AG08396 (cell line): ENCODE data around the gene ERN1.

Experiments
- DNase-seq: peaks from one replicate; pipeline ENCODE4 v3.0.0; 2012; ENCODE audit warnings: low spot score, mixed read lengths

ERN1 gene

DNA sequence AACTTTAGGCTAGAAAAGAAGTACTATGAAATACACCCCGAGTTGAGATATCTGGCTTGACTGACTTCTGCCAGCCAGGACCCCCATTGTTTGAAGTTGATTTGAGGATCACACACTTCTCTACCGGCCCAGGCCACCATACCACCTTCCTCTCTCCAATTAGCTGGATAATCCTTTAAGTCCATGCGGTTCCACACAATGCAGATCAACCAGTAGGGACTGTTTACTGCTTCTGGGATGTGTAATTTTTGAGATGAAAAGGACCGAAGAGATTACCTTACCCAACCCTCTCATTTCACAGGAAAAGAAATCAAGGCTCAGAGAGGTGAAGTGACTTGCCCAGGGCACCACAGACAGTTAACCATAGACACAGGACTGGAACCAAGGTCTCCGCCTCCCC is 20.5 kb downstream of the ERN1 start:
- no peak for DNase-seq

DNA sequence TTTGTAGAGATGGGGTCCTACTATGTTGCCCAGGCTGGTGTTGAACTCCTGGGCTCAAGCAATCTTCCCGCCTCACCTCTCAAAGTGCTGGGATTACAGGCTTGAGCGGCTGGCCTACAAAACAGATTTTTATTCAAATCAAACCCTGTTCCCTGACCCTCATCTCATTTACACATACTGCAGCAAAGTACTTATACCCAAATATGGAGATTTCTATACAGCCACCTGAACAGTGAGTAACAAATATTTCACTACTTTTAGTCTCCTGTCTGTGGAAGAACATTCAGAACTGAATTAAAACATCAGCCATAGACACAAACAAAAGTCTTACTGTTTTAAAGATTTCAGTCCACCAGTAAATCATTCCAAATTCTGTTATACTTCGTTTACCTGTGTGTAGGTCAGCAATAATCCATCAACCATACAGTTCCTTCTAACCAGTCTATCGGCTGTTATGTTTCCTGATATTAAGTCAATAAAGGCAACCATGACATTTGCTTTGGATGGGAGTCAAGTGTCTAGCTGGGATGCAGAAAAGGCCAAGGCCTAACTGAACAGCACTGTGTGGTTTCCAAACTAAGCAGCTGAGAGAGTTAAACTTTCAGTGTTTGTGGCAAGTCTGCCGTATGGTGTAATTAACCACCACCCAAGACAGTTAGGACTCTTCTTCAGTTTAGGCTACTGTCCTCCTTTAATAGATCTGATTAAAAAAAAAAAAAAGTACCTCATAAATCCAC is 22.3 kb downstream of the ERN1 start:
- DNase-seq, result no peak

DNA sequence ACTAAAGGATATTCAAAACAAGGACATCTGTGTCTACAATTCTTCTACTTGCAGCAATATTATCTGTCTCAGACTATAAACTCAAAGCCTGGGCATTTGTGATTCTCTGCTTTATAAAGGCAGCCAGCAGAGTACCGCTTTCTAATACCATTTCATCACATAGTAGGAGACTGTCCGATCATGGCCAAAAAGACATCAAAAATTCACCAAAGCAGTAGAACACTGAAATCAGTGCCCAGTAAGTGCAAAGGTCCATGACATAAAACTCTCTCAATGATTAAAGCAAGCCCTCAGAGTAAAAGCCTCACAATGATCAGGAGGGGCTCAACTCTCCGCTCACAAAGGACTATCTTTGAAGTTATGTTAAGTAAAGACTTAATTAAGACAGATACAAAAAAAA is 23.0 kb downstream of the ERN1 start:
- DNase-seq, result no peak

DNA sequence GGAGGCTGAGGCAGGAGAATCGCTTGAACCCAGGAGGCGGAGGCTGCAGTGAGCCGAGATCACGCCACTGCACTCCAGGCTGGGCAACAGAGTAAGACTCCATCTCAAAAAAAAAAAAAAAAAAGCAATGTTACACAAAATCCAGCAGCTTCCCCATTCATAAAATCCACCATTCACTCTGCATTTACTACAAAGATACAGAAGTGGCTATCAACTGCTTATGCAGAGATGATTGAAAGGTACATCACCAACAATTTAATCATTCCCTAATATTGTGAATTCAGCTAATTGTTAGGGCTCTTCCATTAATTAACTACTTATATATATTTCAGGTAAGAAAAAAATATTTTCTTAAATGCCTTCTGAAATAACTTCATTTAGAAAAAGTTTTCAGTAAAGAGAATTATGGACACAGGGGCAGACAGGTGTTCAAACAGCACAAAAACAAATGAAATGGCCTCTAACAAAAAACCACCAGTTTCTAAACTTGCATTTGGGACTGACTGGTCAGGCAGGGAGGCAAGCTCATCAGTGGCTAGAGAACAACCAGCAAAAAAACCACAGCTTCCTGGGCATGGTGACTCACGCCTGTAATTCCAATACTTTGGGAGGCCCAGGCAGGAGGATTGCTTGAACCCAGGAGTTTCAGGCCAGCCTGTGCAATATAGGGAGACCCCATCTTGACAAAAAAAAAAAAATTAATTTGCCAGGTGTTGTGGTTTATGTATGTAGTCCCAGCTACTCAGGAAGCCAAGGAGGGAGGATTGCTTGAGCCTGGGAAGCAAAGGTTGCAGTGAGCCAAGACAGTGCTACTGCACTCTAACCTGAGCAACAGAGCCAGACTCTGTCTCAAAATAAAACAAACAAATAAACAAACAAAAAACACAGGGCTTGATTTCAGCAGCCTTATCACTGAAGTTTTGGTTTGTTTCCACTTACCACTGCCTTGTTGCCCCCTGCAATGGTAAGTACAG is 26.3 kb downstream of the ERN1 start:
- DNase-seq, result no peak

DNA sequence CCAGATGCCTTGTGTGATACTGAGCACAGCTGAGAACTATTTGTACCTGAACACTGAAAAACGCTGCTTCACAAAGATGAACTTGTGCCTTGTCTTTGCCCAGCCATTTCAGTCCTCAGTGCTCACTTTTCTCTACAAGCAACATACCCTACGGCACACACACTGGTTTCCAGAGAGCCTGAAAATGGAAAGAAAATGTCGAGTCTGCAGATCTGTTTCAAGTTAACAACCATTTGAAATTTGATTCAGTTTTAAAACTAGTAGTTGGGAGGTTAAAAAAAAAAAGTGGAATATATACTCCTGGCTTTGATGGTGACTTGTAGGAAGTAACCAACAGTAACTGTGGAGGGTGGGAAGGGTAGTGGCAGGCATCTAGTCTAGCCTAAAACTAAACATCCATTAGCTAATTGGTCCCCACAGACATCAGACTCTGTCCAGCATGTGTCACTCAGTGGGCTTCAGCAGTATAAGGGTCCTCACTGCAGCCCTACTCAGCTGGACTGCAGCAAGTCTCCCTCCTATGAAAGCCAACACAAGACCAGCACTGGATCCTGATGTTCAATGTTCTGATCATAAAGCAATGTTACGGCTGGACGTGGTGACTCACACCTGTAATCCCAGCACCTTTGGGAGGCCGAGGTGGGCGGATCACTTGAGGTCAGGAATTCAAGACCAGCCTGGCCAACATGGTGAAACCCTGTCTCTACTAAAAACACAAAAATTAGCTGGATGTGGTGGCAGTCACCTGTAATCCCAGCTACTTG is 27.1 kb downstream of the ERN1 start:
- no peak for DNase-seq

DNA sequence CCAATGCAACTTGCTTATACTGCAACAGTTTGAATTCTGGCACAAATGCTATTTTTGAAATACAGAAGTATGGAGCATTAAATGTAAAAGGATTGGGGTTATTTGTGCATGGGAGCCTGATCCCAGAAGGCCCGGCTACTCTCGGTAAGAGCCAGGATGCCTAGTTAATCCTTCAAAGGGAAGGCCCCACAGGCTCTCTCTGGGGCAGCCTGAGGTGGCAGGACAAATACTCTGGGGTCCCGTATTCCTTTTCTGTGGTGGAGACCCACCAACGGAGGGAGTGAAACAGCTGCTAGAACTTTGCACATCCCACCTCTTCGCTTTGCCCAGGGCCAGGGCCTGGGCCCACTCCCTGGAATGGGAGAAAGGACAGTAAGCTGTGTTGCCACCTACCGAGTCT is 30.4 kb downstream of the ERN1 start:
- DNase-seq, result no peak

DNA sequence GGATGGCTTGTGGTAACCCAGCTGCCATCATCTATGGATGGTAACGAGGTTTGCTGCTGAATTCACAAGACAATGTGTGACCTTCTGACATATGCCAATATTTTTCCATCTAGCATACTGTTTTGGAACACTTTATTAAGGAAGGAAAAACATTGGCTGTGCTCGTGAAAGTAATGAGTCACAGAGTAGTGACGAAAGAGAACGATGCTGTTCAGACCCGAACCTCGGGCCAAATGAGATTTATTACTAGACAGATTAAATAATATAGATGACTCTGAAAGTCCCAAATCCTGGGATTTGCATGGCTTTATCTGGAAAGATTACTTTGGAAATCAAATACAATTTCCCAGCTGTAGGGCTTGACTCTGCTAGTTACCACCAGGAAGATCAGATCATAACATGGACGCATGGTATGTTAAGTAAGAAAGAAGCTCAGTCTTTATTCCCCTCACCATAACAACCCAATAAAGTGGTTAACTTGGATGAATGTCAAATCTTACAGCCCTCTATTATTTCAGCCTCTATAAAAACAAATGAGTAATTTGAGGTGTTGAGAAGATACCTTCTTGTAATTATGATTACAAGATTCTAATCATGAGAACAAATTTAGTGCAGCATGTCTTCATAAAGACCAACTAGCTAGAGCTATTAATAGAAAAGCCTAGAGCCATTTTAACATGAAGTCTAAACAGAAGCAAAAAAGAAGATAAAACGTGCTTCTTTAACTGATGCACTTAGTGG is 32.6 kb downstream of the ERN1 start:
- no peak for DNase-seq

DNA sequence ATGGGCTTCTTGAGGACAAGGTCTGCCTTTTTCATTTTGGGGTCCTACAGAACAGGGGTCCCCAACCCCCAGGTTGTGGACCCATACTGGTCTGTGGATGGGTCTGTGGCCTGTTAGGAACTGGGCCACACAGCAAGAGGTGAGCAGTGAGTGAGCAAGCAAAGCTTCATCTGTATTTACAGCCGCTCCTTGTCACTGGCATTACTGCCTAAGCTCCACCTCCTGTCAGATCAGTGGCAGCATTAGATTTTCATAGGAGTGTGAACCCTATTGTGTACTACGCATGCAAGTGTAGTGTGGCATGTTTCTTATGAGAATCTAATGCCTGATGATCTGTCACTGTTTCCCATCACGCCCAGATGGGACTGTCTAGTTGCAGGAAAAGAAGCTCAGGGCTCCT is 33.9 kb downstream of the ERN1 start:
- DNase-seq, result no peak

DNA sequence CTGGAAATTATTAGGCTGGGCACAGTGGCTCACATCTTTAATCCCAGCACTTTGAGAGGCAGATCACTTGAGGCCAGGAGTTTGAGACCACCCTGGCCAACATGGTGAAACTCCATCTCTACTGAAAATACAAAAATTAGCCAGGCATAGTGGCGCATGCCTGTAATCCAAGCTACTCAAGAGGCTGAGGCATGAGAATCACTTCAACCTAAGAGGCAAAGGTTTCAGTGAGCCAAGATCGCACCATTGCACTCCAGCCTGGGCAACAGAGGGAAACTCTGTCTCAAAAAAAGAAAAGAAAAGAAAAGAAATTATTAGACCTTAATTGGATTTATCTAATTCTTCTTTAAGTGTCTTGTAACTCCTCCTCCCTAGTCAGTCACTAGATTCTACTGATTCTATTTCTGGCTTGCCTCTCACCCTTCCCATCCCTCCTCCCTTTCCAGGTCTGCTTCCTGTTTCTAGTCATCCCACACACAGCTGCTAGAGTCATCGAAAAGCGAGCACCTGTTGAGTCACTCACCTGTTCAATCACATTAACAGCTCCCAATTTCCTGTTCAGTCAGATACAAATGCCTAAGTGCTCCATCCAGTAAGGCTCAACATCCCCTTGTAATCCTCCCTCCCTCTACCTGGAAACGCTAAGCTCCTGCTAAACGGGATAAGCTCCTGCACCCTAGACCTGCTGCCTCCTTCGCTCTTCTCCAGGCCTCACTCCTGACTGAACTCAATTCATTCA is 34.6 kb downstream of the ERN1 start:
- no peak for DNase-seq

DNA sequence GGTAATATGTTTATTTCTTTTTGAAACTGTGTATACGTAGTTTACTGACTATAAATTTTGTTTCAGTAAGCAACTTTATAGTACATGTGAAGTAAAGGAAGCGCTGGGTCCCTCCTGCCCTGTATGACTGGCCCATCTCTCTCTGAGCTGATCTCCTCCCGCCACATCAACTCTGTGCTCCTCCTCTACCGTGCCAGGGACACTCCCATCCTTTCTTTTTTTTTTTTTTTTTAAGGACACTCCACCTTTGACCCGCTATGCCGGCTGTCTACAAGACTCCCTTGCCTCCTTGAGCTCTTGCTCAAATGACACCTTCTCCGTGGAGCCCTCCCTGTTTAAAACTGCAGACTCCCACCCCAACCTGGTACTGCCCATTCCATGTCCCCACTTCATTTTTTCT is 35.5 kb downstream of the ERN1 start:
- DNase-seq, result no peak

DNA sequence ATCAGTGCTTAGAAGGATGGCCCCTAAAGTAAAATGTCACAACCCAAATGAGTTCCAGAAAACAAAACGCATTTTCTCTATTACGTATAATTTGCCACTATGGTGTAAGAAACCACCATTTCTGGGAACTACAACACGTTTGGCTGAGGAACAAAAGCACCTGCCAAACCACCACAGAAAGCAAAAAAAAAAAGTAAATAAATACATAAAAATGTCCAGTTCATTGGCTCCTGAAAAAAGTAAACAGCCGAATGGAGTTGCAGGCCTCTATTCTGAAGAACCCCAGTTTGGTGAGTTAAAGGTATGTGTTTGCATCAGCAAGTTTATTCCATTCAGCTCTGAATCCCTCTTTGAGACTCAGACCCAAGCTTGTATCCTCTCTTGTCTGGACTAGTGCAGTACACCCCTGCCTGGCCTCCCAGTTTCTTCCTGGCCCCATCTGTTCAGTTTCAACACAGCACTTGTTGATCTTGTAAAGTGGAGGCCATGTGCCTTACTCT is 36.9 kb downstream of the ERN1 start:
- DNase-seq, result no peak

DNA sequence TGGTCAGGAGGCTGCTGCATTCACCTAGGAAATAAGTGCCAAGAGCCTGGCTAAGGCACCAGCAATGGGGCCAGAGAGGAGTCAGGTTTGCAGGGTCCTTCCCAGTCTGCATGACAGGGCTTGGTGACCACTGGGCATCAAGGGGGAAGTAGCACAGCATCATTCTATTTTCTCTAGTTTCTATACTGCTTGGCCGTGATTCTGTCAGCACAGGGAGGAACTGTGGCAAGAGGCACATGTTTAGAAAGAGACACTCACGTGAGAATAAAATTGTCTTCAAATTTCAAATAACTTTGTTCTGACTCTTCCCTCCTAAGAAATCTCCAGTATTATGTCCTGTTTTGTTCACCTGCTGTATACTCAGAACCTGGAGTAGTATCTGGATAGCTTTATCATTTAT is 37.8 kb downstream of the ERN1 start:
- DNase-seq, result no peak

DNA sequence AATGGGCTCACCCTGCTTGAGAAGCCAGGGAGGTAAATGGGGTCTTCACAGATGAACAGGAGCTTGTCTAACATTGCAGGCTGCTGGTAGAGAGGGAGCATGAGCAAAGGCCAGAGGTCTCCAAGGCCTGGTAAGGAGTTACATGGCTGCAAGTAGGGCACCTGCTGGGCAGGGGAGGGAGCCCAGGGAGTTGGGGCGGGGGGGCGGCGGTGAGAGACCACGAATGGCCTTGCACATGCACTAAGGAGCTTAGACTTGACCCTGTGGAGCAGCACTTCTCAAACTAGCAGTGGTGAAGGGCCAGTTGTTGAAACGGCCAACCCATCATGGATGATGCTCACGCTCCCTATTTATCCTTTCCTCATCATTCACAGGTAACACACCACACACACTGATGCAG is 38.4 kb downstream of the ERN1 start:
- DNase-seq, result no peak

DNA sequence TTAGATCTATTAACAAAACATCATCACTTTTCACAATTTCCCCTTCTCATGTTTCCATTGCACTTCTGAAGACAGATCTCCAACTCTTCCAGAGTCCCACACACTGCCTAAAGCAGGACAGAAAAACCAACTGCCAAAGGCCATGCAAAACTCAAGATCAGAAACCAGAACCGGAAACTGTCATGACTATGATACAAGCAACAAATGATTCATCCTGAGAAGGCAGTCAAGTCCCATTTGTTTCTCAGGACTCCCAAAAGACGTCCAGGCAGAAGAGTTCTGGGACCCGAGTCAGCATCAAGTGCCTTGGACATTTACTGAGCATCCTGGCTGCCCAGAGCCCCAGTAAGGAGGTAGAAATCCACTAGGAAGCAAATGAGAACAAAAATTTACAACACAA is 38.8 kb downstream of the ERN1 start:
- DNase-seq, result no peak

DNA sequence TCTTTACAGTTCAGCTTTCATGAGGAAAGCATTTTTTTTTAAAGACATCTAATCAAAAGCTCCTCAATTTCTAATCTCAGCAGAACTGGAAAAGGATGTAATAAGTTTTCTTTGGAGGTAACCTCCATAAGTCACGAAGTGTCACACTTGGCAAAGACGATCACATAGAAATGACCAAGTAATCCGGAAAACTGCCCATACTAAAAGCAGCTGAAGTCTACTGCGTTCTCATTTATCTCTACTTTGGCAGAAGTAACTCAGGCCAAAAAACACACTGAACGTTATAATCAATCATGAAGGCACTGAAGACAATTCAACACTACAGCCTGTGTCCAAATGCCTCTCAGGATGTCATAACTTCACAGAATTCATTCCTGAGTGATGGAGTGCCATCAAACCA is 39.8 kb downstream of the ERN1 start:
- DNase-seq, result no peak

DNA sequence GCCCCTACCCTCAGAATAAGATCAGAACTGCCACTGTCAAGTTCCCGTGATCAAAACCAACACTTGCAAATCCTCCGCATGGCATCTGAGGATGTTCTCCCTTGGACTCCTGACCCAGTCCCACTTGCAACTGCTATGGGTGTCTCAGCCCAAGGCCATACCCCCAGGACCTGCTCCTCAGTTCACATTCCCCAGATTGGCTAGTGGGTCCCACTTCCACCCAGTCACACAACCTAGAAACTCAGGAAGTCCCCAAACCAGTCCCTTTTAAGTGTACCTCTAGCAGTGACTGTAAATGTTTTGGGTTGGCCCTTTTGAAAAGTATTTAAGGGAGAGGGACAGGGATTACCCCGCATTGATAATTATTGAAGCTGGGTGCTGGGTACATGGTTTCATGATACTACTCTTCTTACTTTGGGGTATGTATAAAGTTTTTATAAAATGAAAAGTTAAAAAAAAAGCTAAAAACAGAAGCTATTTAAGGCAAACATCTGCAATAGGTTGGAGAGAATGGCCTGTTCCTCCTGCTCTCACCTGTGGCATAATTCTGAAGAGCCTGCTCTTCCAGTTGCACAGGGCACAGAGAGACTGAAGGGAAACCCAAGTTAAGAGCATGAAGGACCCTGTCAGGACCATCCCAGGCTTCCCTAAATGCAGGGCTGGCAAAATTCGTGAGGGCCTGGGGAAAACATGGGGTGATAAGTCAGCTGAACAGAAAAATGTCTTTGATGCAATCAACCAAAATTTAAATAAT is 42.5 kb downstream of the ERN1 start:
- DNase-seq, result no peak

DNA sequence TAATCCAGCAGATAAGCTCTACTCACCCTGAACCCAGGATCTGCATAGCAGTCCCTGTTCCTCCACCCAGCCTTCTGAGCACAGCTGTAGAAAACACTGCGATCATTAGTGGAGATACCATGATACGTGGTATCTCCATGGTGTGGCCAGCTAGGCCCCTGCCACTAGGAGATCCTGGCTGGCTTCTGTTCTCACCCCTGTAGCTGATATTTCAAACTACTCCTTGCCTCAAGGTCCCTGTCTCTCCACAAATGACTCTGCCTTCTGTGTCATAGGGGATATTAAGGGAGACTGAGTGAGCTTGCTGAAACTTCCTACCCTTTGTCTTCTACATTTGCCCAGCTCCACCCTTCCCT is 44.3 kb downstream of the ERN1 start:
- DNase-seq, result no peak

DNA sequence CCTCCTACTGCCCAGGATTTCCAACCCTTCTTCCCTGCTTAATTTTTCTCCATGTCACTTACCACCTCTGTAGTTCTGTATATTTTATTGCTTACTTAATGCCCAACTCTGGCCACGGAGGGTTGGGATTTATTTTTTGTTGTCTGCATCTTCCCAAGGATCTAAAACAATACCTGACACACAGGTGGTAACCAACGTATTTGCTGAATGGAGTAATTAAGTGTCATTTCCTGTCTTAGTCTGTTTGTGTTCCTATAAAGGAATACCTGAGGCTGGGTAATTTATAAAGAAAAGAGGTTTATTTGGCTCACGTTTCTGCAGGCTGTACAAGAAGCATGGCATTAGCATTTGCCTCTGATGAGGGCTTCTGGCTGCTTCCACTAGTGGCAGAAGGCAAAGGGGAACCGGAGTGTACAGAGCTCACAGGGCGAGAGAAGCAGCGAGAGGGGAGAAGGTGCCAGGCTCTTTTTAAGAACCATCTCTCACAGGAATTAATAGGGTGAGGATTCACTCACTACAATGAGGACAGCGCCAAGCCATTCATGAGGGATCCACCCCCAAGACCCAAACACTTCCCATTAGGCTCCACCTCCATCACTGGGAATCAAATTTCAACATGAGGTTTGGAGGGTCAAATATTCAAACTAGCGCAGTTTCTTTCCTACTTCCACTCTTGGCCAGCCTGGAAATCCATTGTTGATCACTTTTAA is 44.8 kb downstream of the ERN1 start:
- DNase-seq, result no peak

DNA sequence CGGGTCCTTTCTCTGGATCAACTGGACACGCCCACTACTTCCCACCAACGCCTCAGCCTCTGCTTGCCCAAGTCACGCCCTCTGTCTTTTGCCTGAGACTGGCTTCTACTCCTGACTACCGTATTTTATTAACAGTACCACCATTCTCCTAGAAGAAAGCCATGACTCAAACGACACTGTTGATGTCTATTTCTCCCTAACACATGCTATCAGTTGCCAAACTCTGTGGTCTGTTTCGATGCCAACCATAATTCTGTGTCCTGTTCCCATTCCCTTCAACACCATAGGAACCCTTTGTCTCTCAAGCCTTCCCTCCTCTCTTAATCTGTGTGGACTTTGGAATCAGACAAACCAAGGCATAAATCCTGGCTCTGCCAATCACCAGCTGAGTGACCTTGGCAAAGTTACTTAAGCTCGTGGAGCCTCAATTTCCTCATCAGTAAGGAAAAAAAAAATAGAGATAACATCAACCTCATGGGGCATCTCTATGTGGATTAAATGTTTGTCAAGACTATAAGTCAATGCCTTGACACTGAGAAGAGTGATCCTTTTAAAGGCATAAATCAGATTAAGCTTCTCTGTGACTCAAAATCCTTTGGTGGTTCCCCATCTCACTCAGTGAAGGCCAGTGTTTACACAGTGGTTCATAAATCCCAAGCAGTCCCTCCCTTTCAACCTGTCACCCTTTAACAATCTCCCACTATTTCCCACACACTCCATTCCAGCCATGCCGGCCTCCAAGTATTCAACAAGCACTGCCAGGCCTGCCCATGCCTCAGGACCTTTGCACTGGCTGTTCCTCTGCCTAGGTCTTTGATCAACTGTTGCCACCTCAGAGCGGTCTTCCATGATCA is 45.6 kb downstream of the ERN1 start:
- DNase-seq, result peak; percentile 34
